ENCODE measurements around the gene UQCRQ.

Gene UQCRQ

DNA sequence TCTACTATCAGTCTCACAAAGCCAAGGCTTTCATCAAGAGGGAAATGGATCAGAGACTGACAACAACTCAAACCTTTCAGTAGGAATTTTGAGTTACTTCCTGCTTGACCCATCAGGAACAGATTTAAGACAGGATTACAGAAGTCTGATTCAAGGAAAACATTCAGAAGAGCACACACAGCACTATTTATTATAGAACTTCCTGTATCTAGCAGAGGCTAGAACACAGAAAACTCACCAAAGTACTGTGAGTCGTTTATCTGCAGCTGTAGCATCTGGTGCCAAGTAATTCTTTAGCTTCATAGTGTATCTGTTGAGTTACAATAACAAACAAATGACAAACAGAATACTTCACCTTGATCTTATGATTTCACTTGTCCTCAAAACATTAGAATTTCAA lies 20.8 kb downstream of the UQCRQ start:
- no peak for DNase-seq (ENCODE audit: low spot score)
- Histone ChIP-seq H3K27ac (no peak overlapping the region), H3K4me3 (no peak overlapping the region)
- TF ChIP-seq, protein P1, sequence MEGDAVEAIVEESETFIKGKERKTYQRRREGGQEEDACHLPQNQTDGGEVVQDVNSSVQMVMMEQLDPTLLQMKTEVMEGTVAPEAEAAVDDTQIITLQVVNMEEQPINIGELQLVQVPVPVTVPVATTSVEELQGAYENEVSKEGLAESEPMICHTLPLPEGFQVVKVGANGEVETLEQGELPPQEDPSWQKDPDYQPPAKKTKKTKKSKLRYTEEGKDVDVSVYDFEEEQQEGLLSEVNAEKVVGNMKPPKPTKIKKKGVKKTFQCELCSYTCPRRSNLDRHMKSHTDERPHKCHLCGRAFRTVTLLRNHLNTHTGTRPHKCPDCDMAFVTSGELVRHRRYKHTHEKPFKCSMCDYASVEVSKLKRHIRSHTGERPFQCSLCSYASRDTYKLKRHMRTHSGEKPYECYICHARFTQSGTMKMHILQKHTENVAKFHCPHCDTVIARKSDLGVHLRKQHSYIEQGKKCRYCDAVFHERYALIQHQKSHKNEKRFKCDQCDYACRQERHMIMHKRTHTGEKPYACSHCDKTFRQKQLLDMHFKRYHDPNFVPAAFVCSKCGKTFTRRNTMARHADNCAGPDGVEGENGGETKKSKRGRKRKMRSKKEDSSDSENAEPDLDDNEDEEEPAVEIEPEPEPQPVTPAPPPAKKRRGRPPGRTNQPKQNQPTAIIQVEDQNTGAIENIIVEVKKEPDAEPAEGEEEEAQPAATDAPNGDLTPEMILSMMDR (IDR thresholded peaks at IDR 0.05): no peak

DNA sequence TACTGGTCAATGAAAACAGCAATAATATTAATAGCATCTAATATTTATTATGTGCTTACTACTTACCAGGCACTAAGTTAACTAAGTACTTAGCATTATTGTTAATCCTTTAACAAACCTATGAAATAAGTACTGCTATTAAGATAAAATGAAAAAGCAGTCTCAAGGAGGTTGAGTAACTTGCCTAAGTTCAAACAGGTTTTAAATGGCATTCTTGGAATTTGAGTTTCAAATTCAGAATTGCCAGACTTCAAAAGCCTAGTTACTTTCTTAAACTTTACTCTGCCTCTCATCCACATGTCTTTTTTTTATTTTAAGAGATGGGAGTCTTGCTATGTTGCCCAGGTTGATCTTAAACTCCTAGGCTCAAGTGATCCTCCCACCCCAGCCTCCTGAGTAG lies 23.1 kb downstream of the UQCRQ start:
- Histone ChIP-seq H3K4me3 (no peak overlapping the region), H3K27ac (no peak overlapping the region)
- TF ChIP-seq, protein P1 (IDR thresholded peaks at IDR 0.05): no peak
- DNase-seq (ENCODE audit: low spot score): no peak

DNA sequence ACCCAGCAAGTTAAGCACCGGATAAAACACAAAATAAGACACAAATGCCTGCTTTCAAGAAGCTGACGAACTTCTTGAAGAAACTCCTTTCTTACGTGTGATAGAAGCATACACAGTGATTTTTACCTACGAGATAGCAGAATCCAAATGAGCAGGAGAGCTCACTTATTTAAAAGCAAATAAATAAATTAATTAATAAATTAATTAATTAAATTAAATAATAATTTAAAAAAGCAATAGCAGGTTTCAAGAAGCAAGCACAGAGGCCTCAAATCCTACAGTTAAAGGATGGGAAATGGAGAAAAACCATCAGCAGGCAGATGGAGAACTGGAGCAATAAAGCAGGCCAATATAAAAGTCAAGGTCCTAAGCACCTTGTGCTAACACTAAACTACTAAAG lies 24.4 kb downstream of the UQCRQ start:
- TF ChIP-seq, protein P1 (IDR thresholded peaks at IDR 0.05): no peak
- Histone ChIP-seq H3K27ac (no peak overlapping the region), H3K4me3 (no peak overlapping the region)
- DNase-seq (ENCODE audit: low spot score): no peak

DNA sequence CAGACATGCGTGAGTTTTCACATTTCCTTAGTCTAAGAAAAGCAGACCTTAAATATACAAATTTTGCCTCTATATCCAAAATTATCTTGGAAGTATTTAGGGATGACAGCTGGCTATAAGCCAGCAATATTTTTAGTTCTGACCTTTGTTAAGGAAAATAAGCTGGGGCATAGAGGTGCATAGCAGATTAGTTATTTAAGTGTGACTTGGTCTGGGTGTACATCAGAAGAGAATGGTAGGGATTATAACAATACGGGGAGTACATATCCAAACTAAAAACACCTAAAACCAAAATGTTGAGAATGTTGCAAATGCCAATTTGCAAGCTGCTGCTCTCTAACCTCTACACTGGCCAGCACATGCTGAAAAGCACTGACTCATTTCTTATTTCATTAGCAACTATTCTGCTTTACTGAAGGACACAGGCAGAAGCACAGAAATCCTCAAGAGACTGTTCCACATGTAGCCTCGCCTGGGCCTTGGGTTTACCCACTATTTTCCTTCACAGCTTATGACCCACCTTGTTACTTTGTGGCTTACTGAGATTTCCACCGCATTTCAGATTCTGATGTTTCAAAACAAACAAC lies 29.4 kb downstream of the UQCRQ start:
- TF ChIP-seq, protein P1 (IDR thresholded peaks at IDR 0.05): no peak
- no peak for DNase-seq (ENCODE audit: low spot score)
- Histone ChIP-seq H3K4me3 (no peak overlapping the region), H3K27ac (peak overlapping the region in 1 of 2 donors; percentile 18)

DNA sequence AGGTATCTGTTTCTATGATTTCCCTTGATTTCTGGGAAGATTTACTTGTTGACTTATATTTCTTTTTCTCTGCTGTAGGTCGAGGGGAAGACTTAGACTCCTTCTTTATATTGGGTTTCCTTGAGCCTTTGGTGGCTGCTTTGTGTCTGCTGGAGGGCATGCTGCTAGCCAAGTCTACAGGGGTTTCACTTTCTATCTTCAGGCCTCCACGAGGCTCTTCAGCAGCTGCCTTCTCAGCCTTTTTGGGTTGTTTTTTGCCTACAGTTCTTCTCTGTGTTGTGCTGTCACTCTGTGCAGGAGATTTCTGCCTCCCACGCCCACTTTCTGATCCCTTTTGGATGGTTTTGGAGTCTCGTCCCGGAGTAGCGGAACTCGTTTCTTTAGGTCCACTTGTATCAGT lies 30.2 kb downstream of the UQCRQ start:
- no peak for DNase-seq (ENCODE audit: low spot score)
- Histone ChIP-seq H3K27ac (no peak overlapping the region), H3K4me3 (no peak overlapping the region)
- TF ChIP-seq, protein P1 (IDR thresholded peaks at IDR 0.05): no peak

DNA sequence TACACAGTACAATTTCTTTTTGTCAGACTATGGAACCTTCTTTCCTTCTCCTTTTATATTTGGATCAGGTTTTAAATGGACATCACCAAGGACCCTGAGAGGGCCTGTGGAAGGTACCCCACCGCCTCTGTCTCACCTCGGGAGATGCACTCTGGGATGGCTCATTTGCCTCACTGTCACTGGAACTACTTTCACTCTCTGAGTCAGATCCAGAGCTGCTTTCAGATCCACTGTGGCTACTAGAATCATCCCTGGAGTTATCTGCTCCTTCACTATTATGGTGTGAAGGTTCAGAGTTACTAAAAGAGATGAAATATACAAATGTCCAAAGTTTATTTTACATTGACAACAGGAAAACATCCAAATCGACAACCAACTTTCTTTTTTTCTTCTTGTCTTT lies 31.7 kb downstream of the UQCRQ start:
- H3K4me3 ChIP-seq: no peak overlapping the region
- H3K27ac ChIP-seq: no peak overlapping the region
- TF ChIP-seq, protein P1 (IDR thresholded peaks at IDR 0.05): no peak
- no peak for DNase-seq (ENCODE audit: low spot score)

DNA sequence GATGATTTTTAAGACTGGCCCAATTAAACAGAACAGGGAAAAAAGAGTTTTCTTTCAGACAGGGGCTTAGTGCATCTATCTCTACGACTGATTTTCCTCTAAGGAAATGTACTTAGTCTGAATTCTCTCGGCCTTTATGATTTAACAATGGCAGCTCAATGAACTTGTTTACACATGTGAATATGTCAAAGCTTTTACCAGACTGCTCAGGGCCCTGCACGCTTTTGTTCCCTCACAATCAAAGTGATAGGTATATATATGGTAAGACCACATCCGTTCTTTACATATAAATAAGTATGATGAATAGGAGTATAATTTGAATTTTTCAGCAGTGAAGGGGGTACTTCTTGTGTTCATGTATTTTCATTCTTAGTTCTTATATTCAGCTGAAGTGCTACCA lies 34.6 kb downstream of the UQCRQ start:
- no peak overlapping the region for H3K27ac ChIP-seq
- TF ChIP-seq, protein P1 (IDR thresholded peaks at IDR 0.05): no peak
- no peak for DNase-seq (ENCODE audit: low spot score)
- no peak overlapping the region for H3K4me3 ChIP-seq

Measured in coronary artery (tissue), 2 donors.